Fibroblast of lung (primary cell): Measurements from ENCODE around the gene GPR27.

Source experiments
- CTCF ChIP-seq, 2 donors: IDR thresholded peaks in 1 of 2; conservative IDR thresholded peaks in 1 of 2; 1 replicate in 1 of 2; 2 replicates in 1 of 2; pipeline ENCODE4 v1.5.1; 2011 to 2012; ENCODE audit warnings: low read length in 2 of 2, control low read depth in 1 of 2, inconsistent platforms in 1 of 2, low read depth in 1 of 2, mild to moderate bottlenecking in 1 of 2
- EZH2 ChIP-seq: IDR thresholded peaks from 2 replicates; pipeline ENCODE4 v1.5.1; 2012; ENCODE audit warnings: low read length, control low read depth, mild to moderate bottlenecking; ENCODE audit errors: missing control alignments

- TF ChIP-seq CTCF (conservative IDR thresholded peaks at IDR 0.05 in 1 of 2, IDR thresholded peaks at IDR 0.05 in 1 of 2; ENCODE audit: low read depth in 1 of 2, low read length in 2 of 2) = no peak
- TF ChIP-seq EZH2 = no peak
Observed at GRCh38 chr3:71783152-71783551, 29.5 kb downstream of the GPR27 start.
